SK-N-DZ (cell line): ENCODE measurements around the gene CLRN3. TPM values are rescaled to one million over a fixed set of nuclear protein-coding genes. Genes with fewer than 3 reads are reported as not detected.
A peak's percentile ranks its signal among the peaks of the same experiment; 100 is the strongest.

ENCODE experiments used
- DNase-seq: peaks from one replicate; pipeline ENCODE4 v3.0.0-alpha.2; 2015; ENCODE audit warnings: low spot score
- polyA plus RNA-seq, 2 experiments: library from polyadenylated mRNA; depleted of rRNA; stranded (reverse); fragments of >200 nt; gene quantifications; 2 replicates each; pipeline ENCODE4 v1.2.3, GENCODE V29; 2014

CLRN3 gene, protein sequence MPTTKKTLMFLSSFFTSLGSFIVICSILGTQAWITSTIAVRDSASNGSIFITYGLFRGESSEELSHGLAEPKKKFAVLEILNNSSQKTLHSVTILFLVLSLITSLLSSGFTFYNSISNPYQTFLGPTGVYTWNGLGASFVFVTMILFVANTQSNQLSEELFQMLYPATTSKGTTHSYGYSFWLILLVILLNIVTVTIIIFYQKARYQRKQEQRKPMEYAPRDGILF
- polyA plus RNA-seq (2014; cell fraction: cytosol; rRNA removed): not detected in 2 replicates
- not detected in 2 replicates for polyA plus RNA-seq (2014; cell fraction: nucleus; rRNA removed)

DNA sequence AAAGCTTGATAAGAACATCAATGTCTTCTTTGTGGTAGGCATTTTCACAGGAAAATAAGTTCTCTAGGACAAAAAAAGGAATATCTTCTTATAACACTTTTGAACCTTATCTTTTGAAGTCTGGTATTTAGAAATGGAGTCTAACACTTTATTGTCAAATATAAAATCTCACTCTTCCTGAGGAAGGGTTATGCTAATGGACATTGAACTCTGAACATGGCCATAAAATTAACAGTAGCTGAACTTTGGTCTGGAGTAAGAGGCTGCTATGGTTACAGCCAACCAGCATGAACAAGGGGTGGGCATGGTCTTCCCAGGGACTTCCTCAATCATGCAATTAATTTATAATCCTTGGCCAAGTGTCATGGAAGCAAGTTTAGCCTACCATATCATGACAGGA lies at the start of gene CLRN3:
CLRN3 (minus strand) TSS at position 199 of the 400 bp plus-strand sequence; CDS start at position 42, 157 bp downstream.
- no peak for DNase-seq

DNA sequence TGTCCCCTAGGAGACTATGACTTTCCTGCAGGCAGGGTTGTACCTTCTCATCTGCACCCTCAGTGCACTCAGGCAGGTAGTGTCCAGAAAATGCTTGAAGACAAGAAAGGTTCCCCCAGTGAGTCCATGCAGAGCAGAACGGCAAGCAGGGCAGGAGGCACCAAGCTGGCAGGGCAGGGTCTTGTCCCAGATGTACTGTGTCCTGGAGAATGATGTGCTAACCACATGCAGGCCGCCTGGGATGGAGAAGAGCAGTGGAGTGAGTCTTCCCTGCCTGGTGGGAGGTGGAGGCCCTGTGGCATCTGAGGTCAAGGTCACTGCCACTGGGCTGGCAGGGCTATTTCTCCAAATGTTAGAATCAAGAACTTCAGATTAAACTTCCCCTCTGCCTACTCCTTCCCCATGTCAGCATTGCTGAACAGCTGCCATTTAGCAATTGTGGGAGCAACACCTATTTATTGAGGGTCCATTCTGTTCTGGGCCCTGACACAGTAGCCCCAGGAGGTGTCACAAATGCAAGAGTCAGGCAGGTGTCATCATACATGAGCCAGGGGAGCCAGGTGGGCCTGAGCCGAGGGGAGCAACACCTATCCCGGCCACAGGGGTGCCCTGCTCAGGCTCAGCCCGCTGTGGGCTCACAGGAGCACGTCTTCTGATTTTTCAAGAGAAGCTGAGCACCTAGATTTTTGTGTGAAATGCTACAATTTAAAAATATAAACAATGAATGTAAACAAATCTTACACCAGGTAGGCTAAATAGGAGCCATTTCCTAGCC lies 48.3 kb upstream of the CLRN3 start:
- DNase-seq: no peak

DNA sequence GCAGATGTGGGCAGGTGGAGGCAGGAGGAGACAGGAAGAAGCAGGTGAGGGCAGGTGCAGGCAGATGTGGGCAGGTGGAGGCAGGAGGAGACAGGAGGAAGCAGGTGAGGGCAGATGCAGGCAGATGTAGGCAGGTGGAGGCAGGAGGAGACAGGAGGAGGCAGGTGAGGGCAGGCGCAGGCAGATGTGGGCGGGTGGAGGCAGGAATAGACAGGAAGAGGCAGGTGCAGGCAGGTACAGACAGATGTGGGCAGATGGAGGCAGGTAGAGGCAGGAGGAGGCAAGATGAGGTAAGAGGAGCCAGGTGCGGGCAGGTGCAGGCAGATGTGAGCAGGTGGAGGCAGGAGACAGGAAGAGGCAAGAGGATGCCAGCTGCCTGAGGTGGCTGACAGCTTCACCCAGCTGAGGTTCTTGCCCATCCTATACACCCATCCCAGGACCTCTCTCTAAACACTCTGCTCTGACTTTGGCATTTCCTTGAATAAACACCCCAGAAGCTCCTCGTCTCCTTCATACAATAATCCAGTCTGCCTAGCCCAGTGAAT lies 47.1 kb upstream of the CLRN3 start:
- no peak for DNase-seq

DNA sequence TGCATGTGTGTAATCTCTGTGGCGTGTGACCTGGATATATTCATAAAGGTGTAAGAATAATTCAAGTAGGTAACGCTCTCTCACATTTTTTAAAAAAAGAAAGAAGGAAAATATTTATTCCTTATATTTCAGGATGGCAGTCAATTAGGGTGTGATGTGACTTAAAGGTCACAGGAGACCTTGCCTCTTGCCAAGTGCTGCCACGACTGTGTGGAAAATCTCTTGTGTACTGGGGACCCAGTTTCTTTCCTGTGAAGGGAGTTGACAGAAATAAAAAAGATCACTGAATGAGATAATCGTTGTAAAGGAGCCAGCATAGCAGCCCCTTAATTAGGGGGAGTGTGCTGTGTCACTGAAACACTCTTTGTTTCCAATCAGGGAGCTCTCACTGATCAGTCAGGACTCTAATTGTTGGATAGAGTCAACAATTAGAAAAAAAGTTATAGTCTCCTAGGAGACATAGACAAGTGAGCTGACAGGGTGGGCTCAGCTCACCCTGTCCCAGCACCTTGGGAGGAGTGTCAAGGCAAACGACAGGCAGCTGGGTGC lies 45.2 kb upstream of the CLRN3 start:
- DNase-seq: no peak

DNA sequence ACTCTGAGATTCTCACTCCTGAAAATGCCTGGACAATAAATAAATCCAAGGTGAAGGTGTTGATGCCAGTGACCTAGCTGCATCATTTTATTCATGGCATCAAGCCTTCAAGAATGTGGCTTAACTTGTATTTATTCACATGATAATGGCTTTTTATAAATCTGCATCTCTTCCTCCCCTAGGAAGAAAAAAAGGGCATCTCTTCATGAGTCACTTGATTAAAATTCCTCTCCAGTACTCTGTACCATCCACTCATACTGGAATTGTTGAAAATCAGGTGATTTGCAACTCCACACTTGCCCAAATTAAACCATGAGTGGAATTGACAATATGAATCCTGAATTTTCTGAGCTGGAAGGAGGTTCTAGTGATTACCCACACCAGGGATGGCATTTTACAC lies 44.3 kb upstream of the CLRN3 start:
- no peak for DNase-seq

DNA sequence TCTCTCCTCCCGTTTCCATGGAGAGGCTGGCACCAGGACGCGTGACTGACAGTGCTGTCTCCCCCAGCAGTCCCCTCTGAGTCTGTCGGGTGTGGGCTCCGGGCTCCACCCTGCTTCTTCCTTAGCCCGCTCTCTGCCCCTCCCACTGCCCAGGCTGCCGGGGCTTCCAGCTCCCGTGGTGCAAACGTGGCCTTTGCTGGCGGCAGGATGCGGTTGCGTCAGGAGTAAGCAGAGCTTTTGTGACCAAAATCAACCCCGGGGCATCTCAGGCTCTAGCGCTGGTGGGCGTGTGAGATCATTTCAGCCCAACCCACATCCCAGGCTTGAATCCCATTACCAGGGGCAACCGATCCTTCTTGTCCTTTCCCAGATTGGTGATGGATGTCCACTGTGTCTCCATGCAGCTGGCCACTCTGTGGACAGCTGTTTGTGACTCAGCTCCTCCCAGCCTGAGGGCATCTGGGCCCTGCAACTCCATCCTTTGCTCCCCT lies 42.4 kb upstream of the CLRN3 start:
- no peak for DNase-seq

DNA sequence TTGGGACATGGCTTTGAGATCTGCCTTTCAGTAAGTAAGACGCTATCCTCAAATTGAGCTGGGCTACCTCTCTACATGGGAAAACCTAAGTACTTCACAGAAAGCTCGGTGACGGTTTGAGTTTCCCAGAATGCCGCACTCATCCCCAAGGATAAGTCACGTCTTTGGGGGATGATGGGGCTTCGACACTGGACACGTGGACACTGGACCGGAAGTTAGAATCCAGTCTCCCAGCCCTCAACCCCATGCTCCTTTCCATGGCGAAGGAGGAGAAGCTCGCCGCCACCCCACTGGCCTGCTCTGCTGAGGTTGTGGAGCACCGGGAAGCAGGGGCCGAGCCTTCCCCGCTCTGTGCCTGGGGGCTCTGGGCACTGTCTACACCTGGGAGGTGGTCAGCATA lies 41.6 kb upstream of the CLRN3 start:
- no peak for DNase-seq

DNA sequence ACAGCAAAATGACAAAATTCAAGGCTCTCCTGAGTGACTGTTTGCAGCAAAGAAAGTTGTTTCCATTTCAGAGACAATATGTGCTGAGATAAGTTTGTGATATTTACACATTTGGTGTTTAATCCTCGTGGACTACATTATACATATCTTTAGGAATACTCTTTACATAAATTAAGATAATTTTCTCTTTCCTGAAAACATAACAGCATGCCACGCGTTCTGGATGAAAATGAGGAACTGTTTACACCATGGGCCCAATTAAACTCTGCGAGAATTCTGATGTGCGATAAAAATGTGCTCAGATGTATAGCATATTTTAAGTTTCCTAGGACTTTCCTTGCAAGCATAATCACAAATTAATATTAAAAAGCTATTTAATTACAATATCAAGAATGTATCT lies 40.5 kb upstream of the CLRN3 start:
- no peak for DNase-seq

DNA sequence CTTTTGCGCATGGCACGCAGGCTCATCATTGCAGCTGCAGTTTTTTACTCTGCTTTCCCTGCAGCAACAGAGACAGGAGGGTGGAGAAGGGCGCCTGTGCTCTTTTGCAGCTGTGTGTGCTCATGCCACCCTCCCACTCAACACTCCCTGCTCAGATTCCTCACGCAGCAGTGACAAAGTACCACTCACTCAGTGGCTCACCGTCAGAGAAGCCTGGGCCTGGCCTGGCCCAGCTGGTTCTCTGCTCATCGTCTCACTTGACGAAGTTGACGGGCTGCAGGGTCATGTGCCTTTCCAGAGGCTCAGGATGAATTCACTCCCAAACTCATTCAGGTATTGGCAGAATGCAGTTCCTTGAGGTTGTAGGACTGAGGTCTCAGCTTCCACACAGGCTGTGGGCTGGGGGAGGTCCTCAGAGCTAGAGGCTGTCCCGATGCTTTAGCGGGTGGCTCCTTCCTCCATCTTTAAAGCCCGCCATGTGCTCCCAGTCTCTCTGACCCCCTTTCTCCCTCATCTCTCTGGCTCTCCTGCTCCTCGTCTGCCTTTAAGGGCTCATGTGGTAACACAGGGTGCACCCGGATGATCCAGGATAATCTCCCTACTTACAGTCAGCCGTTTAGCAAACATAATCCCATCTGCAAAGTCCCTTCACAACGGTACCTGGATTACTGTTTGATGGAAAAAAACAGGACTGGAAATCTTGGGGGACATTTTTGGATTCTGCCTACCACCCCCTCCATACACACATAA lies 40.0 kb upstream of the CLRN3 start:
- DNase-seq: no peak

DNA sequence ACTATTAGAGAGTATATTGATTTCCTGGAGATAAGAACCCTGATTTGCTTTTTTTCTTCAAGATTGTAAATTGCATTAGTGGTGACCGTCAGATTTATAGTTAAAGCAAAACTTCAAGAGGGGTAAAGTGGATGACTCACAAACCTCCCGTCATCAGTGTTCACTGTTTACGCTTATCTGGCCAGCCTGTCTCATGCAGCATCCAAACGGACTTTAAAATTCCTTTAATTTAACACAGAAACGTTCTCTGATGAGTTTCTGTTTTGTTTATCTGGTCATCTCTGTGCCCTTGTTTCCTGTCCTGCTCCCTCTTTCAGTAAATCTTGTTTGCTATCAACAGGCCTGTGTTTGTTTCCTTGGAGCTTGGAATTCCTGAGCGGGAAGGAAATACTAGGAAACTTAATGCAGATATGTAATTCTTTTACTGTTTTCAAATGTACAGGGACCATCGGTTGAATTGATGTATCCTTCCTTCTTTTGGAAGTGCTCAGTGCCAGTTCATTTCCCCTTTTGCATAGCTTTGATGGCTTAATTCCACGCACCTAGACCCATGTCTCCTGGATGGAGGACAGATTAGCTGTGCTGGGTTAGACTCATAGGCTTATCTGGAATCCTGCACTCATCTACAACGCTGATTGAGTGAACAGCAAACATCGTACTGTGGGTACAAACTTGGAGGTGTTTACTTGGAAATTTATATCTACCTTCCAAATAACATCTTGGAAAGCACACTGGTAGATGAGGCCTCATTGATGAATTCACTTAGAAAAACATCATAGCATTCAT lies 35.5 kb upstream of the CLRN3 start:
- DNase-seq: peak; percentile 9

DNA sequence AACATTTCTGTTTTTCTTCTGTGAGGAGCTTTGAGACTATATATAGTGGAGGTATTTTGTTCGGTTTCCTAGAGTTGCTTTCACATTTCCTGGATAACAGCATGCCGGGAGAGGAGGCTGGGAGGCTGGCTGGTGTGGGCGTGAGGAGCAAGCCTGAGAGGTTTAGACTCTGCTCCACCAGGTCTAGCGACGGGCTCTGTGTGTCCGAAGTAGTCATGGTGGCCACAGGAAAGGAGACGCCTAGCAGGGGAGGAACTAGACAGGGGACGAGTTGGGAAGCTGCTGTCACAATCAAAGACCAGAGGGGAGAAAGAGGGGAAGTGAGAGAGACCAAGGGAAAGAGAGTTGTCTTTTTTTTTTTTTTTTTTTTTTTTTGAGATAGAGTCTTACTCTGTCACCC lies 33.7 kb upstream of the CLRN3 start:
- no peak for DNase-seq

DNA sequence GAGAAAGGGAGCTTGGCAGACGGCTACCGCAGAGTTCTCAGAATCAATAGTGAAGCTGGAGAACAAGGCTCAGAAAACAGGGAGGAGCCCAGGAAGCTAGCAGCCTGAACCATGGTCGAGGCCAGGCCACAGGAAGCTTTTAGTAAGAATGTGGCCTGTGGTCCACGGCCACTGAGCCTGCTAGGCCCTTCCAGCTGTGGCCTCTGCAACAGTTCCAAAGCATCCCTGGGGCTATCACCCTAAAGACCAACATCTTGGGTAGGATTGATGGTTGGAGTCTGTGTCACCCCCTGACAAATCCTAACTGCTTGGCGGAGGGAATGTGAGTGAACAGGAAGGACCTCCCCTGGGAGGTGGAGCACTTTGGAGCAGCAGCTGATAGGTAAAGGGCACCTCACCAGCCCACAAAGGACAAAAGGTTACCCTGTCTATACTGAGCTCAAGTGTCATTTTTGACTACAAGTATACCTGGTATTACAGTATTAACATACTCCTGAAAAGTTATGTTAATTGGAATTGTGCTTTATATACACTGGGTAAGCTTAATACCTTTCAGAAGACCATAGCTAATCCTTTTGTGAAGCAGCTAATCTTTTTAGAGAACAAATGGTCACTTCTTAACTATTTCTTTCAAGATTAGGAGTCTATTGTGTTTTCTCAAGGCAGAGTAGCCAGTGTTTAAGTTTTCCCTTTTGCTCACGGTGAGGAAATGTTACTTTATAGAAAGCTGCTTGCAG lies 32.9 kb upstream of the CLRN3 start:
- DNase-seq: no peak

DNA sequence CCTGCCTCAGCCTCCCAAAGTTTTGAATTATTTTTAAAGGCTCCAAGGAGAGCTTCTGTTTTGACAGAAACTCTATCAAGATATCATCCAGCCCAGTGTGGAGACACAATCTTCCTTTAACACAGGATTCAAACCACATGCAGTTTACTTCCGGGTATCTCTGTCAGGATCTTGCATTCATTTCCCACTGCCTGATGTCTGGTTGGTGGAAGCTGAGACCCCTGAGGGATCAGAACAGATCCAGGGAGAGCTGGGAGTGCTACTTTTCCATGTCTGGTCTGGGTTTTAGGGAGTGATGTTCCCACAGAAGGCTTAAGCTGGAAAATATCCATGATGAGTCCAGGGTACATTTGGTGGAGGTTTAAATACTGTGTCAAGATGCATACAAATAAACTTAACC lies 30.9 kb upstream of the CLRN3 start:
- no peak for DNase-seq

DNA sequence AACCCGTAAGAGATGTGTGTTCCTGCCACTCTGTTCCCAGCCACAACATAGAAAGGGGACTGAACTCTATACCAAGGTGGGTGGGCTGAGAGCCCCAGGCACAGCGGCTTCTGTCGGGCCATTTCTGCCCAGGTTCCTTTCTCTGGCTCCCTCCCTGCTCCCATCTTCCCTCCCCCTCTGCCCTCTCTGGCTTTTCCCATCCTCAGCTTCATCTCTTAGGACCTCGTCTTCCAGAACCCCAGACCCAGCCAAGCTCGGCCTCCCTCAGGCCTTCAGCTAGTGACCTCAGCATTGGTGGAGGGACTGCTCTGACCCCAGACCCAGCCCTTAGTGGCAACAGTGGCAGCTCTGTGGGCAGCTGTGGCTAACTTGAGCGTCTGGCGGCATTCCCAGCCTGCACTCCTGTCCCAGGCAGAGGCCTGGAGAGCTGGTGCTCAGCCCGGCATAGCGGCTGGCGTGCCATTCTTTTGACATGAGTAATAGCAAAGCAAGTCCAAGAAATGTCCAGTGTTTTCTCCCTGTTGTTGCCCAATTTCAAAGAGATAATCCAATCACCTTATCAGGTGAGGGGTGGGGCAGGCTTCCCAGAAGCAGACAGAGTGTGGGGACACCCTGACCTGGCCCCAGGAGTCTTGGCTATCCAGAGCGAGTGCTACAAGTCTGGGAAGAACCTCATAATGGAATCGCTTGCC lies 30.1 kb upstream of the CLRN3 start:
- DNase-seq: no peak

DNA sequence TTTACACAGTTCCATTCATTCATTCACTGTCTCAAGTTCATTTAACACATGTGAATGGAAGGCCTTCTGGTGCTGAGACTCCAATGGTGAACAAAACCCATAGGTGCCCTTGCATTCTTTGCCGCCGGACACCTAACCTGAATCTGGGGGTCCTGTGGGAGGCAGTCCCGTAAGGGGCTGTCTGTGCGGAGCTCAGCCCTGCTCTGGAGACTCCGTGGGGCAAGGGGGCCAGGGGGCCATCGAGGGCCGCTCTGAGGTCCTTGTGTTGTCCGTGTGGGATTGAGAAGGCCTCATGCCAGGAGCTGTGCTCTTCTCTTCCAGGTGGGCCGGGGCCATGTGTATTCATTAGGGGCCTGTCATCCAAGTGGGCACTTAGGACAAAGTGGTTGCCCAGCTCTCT lies 29.5 kb upstream of the CLRN3 start:
- DNase-seq: no peak

DNA sequence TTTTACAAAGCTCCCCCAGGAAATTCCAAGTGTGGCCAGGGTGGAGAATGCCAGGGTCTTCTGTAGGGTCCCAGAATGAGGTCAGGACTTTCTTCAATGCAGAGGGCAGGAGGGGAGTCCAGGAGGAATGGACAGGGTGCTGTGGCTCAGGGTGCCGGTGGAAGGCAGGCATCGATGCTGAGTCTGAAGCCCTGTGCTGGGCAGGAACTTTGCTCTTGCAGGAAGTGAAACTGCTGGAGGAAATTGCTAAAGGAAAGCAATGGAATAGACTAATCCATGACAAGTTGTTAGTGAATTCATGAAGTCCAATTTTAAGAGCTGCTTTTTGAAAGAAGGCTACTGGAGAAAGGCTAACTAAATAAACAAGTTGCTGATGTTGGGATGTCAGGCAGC lies 29.0 kb upstream of the CLRN3 start:
- DNase-seq: no peak

DNA sequence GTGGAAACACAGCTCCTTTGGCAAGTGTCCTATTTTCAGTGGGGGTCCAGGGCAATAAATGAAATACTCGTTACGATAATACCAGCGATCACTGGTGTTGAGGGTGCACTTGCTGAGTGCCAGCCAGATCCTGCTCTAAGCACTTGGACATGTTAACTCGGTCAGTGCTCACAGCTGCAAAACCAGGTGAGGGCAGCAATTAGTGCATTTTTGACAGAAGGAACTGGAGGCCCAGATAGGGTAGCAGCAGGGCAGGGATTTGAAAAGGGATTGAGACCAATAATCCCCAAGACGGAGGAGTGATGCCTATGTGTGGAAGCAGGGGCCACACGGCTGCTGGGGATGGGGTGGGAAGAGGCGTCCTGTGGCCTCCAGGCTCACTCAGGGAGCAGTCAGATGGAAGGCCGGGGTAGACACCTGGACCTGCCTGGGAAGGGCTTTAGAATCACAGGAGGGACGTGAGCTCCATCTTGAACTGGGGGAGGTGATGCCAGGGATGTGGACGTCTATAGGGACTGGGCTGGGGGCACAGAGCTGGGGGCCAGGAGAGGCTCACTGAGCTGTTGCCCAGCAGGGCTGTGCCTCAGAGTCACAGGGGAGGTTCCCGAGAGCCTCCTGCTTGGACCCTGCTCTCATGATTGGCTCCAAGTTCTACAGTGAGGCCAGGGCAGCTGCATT lies 28.5 kb upstream of the CLRN3 start:
- no peak for DNase-seq

DNA sequence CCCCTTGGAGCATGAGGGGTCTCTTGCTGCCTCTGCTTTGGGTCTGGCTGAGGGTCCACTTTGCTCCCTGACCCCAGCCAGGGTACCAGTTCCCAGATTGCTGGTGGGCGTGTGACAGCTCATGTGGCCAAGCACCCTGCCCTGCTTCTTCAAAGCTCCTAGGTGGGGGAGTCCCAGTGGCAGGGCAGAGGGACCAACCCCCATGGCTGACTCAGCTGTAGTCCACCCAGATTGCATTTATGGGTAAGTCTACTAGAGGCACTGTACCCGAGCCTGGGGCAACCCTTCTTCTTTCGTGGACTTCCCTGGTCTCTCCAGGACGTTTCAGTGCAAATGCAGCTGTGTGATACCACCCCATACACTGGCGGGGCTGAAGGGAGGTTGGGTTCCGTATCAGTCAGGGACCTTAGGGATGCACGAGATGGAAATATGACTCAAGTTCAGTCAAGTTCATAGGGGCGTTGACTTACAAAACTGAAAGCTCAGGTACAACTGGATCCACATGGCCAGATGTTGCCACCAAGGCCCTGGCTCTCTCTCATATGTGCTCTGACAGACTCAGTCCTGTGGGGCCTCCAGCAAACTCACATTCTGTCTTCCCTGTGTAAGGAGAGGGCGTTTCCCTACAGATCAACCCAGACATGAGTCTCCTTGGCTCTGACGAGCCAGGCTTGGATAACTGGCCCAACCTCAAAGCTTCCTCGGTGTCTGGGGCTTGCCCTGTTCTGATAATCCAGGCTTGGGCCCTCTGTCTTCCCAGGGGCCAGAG lies 27.7 kb upstream of the CLRN3 start:
- DNase-seq: no peak
